K562 (cell line): ENCODE data around the gene SLC22A23. TPM values are rescaled to one million over a fixed set of nuclear protein-coding genes. Genes with fewer than 3 reads are reported as not detected.

ENCODE experiments used
- ATF2 ChIP-seq: sonication (generic); formaldehyde crosslinking; IDR thresholded peaks from 2 replicates; pipeline ENCODE4 v1.8.1; 2022; ENCODE audit warnings: missing genetic modification reagents
- ATF4 ChIP-seq: fragments of 450-650 bp; formaldehyde crosslinking; IDR thresholded peaks from 2 replicates; pipeline ENCODE4 v1.4.0; 2022; ENCODE audit warnings: mild to moderate bottlenecking, moderate library complexity
- ETV1 ChIP-seq: fragments of 450-650 bp; conservative IDR thresholded peaks from 2 replicates; pipeline ENCODE4 v1.6.1; 2016; ENCODE audit warnings: missing genetic modification characterization, control low read depth, low read depth, missing compliant biosample characterization
- KLF1 ChIP-seq: fragments of 450-650 bp; IDR thresholded peaks from 2 replicates; pipeline ENCODE4 v1.6.1; 2016; ENCODE audit warnings: missing genetic modification characterization, missing compliant biosample characterization
- MEF2A ChIP-seq: IDR thresholded peaks from 2 replicates; pipeline ENCODE4 v1.6.1; 2011; ENCODE audit warnings: low read depth, mild to moderate bottlenecking, low read length, moderate library complexity; ENCODE audit not compliant: control insufficient read depth
- MNT ChIP-seq, 2 experiments: fragments of 450-650 bp; conservative IDR thresholded peaks; 2 replicates each; pipeline ENCODE4 v1.6.1; 2017; ENCODE audit warnings: mild to moderate bottlenecking in 2 of 2, moderate library complexity in 2 of 2
- NCOA4 ChIP-seq: fragments of 450-650 bp; IDR thresholded peaks from 2 replicates; pipeline ENCODE4 v1.6.1; 2018; ENCODE audit warnings: mild to moderate bottlenecking; ENCODE audit not compliant: partially characterized antibody
- NKRF ChIP-seq: fragments of 450-650 bp; IDR thresholded peaks from 2 replicates; pipeline ENCODE4 v1.6.1; 2016; ENCODE audit warnings: borderline replicate concordance
- POLR2H ChIP-seq: IDR thresholded peaks from 2 replicates; pipeline ENCODE4 v1.6.1; 2016; ENCODE audit warnings: missing genetic modification characterization, low read depth, mild to moderate bottlenecking, control low read depth, missing compliant biosample characterization, moderate library complexity
- PTRF ChIP-seq: fragments of 450-650 bp; IDR thresholded peaks from 2 replicates; pipeline ENCODE4 v1.6.1; 2016; ENCODE audit warnings: mild to moderate bottlenecking, missing genetic modification characterization, missing compliant biosample characterization
- RBFOX2 ChIP-seq: fragments of 200-400 bp; formaldehyde crosslinking; IDR thresholded peaks from 2 replicates; pipeline ENCODE4 v1.6.1; 2017; ENCODE audit warnings: low read depth, mild to moderate bottlenecking, low read length, moderate library complexity
- SMARCA5 ChIP-seq: fragments of 450-650 bp; IDR thresholded peaks from 2 replicates; pipeline ENCODE4 v1.6.1; 2016
- SNAPC5 ChIP-seq: fragments of 250-450 bp; sonication (Bioruptor Pico); IDR thresholded peaks from 2 replicates; pipeline ENCODE4 v1.8.0; 2021; ENCODE audit warnings: moderate library complexity, mild to moderate bottlenecking, inconsistent platforms
- SUPT5H ChIP-seq: fragments of 450-650 bp; IDR thresholded peaks from 2 replicates; pipeline ENCODE4 v1.6.1; 2016
- U2AF1 ChIP-seq: fragments of 200-400 bp; formaldehyde crosslinking; optimal IDR thresholded peaks from 2 replicates; pipeline ENCODE3; 2017; ENCODE audit warnings: mild to moderate bottlenecking, low read depth, low read length, moderate library complexity
- ZBTB34 ChIP-seq: fragments of 250-450 bp; sonication (Bioruptor Pico); IDR thresholded peaks from 2 replicates; pipeline ENCODE4 v1.8.0; 2021; ENCODE audit warnings: mild to moderate bottlenecking, moderate library complexity
- ZBTB43 ChIP-seq: sonication (generic); formaldehyde crosslinking; IDR thresholded peaks from 2 replicates; pipeline ENCODE4 v1.8.0; 2023; ENCODE audit warnings: mild to moderate bottlenecking, missing genetic modification reagents
- ZNF76 ChIP-seq: fragments of 250-450 bp; sonication (Bioruptor Pico); IDR thresholded peaks from 2 replicates; pipeline ENCODE4 v1.4.0; 2020; ENCODE audit warnings: mild to moderate bottlenecking, moderate library complexity, borderline replicate concordance
- ZSCAN32 ChIP-seq: fragments of 450-650 bp; formaldehyde crosslinking; IDR thresholded peaks from 2 replicates; pipeline ENCODE4 v1.4.0; 2020; ENCODE audit warnings: mild to moderate bottlenecking, moderate library complexity
- polyA plus RNA-seq, 8 experiments: library from polyadenylated mRNA; depleted of rRNA in 4 of 8; stranded (reverse) in 5 of 8; unstranded in 3 of 8; fragments of >200 nt; fragmentation: Nextera tagmentation in 2 of 8; fragmentation: Illumina TruSeq in 1 of 8; extraction: Ambion mirVana in 2 of 8; extraction: Trizol in 1 of 8; gene quantifications; 2 replicates each; pipeline versions ENCODE4 v1.2.1 to v1.2.3, GENCODE V29; 2011 to 2014; ENCODE audit warnings: inconsistent platforms in 1 of 8, missing spikeins in 1 of 8
- total RNA-seq, 7 experiments: library from RNA; depleted of rRNA in 6 of 7; stranded (reverse); fragments of >200 nt in 6 of 7; fragmentation: Illumina TruSeq in 2 of 7; extraction: Trizol in 2 of 7; gene quantifications; 2 replicates each; pipeline versions ENCODE4 v1.2.1 to v1.2.3, GENCODE V29; 2011 to 2021; ENCODE audit warnings: low replicate concordance in 1 of 7

Gene SLC22A23
- total and polyA plus RNA-seq, 9 of the 15 experiments (the other 6 are each of a cell fraction or from before 2014, with no cell fraction given) = 0.30 to 8.7 (median 2.5) TPM

- no peak for TF ChIP-seq ZBTB43
- TF ChIP-seq MEF2A = no peak
- no peak for TF ChIP-seq ATF2 (CRISPR knock-in tag)
- no peak for TF ChIP-seq KLF1 (tag)
- no peak for TF ChIP-seq ZBTB34 (CRISPR knock-in tag)
- TF ChIP-seq U2AF1 = no peak
- no peak for TF ChIP-seq SMARCA5
- TF ChIP-seq RBFOX2 = no peak
- TF ChIP-seq POLR2H (tag) = no peak
- TF ChIP-seq SNAPC5 (CRISPR knock-in tag) = no peak
- no peak for TF ChIP-seq ZSCAN32 (CRISPR knock-in tag)
- TF ChIP-seq ZNF76 (CRISPR knock-in tag) = no peak
- TF ChIP-seq NKRF = peak; percentile 85; the same call in 1 of the 2 replicates
- no peak for TF ChIP-seq NCOA4
- TF ChIP-seq ATF4 (CRISPR knock-in tag) = no peak
- 0 out of 2 replicates have a peak, but pooled peaks have one; percentile 10 for TF ChIP-seq SUPT5H
- TF ChIP-seq MNT (conservative IDR thresholded peaks at IDR 0.05) = peak; percentile 81 to 83
- peak; percentile 55 for TF ChIP-seq ETV1 (tag)
- TF ChIP-seq PTRF = no peak
Measured at GRCh38 chr6:3259491-3259958, 197.3 kb downstream of the SLC22A23 start (continued).
